HTR-8/SVneo (cell line): ENCODE data around the gene SLAMF9.

Experiments used
- DNase-seq: peaks from one replicate; pipeline ENCODE4 v3.0.0; 2011; ENCODE audit warnings: low spot score, mixed read lengths; ENCODE audit not compliant: insufficient read length
- FAIRE-seq: peaks from 2 replicates; lab custom pipeline; 2011; peaks lifted over from hg19 to GRCh38; lab: Jason Lieb, UNC

SLAMF9 gene

DNA sequence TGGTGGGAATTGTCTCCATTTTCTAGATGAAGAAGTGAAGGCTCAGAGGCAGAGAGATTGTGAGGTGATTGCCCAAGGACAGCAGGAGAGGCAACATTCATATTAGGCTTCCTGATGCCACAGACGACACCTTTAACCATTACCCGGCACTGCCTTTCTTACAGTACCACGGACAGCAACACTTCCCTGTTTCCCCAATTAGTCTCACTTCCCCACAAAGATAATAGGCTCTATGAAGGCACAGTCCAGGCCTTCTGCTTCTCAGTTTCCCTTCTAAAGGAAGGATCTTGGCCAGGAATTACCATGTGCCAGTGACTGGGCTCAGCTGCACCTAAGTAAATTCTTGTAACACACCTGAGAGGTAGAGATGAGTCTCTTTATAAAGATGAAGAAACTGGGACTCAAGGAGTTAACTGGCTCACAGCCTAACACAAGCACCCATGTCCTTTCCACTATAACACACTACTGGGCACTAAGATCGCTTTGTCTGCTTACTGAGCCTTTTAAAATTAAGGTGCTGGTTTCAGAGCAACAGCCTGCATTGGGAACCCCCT, 18.2 kb downstream of the SLAMF9 start:
- DNase-seq (no peak), FAIRE-seq (no peak)

DNA sequence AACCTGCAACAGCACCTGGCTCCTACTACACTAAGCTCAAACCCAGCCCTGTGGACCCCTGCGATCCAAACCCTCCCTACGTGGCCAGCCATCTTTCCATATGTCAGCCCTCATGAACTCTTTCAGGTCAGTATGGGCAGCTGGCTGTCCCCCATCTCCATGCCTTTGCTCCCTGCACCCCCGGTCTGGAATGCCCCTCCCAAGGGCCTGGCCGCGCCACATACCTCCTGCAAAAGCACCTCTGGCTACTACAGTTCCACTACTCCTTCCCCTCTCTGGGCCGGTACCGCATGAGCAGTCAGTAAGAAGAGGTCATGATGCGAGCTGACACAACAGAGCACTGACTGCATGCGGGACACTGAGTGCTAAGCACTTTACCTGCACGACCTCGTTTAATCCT, 18.7 kb downstream of the SLAMF9 start:
- DNase-seq (no peak), FAIRE-seq (no peak)

DNA sequence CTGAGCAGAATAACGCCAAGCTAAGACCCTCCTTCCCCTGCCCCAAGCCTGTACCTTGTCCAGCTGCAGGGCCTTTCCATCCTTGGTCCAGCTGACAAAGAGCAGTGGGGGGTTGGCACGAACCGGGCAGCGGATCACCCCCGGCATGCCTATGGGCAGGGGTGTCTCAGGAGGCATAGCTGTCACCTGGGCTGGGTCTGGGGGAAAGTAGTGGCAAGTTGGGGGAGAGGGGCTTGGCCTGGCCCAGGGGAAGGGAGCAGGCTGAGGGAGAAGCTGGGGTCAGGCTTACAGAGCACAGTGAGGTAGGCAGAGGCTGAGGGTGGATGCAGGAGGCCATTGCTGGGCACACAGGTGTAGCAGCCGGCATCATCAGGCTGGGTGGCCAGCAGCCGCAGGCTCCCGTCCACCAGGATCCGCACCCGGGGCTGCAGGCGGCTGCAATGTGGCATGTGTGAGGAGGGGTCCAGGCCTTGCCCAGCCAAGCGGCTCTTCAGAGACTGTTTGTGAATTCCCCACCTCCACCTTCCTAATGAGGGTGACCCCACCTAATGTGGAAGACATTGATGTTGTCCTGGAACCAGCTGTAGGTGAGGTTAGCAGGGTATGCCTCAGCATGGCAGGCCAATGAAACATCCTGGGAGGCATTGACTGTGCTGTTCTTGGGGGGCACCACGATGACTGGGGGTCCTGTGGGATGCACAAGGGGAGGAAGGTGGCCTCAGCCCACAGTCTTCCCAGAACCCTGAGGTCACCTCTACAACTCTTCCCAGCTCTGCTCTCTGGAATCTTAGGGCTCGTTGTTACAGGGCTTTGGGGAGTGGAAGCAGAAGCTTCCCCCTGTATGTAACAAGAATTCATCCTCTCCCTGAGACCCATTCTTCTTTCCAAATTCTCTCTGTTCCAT, 19.6 kb downstream of the SLAMF9 start:
- no peak for FAIRE-seq
- no peak for DNase-seq

DNA sequence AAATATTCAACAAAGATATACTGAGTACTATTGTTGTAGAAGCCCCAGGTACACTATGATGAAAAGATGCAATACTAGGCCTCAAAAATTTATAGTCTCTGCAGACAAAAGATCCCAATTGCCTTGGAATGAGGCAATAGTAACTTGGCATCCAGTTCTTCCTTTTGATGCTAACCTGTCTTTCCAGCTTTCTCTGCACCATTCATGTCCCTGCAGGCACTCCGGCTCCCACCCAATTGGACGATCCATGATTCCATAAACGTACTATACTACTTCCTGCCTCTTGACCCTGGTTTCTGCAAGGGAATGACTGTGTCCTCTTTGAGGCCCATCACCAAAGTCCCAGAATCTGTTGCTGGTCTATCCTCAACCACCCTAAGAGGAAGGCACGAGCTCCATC, 20.7 kb downstream of the SLAMF9 start:
- no peak for DNase-seq
- FAIRE-seq, result no peak

- no peak for DNase-seq
- no peak for FAIRE-seq
These were observed 21.4 kb downstream of the SLAMF9 start for GRCh38 chr1:159932296-159933285.

GRCh38 chr1:159931795-159932173, 22.3 kb downstream of the SLAMF9 start:
- no peak for DNase-seq
- FAIRE-seq, result no peak

DNA sequence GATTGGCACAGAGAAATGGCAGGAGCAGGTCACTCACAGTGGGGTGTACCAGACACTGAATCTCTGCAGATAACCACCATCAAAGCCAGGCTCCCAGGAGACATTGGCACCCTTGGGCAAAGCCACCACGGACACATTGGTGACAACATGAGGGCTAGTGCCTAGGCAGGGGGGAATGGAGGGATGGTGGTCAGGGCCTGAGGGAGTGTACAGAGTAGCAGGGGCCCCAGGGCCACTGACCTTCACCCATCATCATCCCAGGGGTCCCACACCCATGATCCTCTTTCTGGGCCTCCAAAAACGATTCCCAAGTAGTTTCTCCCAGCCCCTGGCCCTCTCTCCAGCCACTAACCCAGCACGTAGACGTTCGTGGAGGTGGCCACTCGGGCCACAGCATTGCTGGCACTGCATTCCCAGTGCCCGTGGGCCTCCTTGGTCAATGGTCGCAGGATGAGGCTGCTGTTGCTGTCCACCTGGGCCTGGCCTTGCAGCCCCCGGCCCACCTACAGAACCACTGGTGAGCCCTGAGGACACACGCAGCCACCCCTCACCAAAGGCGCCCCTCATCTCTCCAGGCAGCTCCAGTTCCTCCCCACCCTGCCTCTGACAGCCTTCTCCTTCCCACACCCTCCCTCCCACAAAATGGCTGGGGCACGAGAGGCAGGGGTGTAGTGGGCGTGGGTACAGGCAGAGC, 22.8 kb downstream of the SLAMF9 start:
- FAIRE-seq (no peak), DNase-seq (no peak)

DNA sequence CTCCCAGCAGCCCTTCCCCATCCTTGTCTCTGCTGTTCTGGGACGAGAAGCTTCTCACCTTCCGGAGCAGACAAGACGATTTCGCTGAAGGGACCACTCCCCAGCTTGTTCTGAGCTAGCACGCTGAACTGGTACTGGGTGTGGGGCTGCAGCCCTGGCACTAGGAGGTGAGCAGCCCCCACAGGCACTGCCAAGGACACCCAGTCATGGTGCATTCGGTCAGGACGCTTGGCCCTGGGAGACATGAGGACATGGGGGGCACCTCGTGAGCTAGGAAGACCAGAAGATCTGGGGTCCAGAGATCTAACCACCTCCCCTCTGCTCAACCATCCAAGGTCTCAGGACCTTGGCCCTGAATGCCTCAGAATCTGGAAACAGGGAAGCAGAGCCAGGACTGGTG, 23.4 kb downstream of the SLAMF9 start:
- FAIRE-seq (no peak), DNase-seq (no peak)

DNA sequence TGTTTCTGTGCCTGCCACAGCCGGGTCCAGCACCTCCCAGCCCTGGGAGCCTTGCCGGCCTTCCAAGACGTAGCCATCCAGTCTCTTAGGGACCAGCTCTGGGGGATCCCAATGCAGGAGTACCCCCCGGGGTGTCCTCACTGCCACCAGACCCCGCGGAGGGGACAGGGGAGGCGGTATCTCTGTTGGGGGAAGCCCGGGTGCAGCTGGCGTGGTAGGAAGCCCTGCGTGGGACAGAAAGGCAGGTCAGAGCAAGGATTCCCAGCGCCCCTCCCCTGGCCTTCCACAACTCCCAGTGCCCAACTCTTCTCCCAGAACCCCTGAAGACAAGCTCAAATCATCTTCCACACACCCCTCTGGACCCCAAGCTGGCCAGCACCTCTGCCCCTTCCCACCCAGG, 23.8 kb downstream of the SLAMF9 start:
- DNase-seq, result no peak
- FAIRE-seq, result no peak

DNA sequence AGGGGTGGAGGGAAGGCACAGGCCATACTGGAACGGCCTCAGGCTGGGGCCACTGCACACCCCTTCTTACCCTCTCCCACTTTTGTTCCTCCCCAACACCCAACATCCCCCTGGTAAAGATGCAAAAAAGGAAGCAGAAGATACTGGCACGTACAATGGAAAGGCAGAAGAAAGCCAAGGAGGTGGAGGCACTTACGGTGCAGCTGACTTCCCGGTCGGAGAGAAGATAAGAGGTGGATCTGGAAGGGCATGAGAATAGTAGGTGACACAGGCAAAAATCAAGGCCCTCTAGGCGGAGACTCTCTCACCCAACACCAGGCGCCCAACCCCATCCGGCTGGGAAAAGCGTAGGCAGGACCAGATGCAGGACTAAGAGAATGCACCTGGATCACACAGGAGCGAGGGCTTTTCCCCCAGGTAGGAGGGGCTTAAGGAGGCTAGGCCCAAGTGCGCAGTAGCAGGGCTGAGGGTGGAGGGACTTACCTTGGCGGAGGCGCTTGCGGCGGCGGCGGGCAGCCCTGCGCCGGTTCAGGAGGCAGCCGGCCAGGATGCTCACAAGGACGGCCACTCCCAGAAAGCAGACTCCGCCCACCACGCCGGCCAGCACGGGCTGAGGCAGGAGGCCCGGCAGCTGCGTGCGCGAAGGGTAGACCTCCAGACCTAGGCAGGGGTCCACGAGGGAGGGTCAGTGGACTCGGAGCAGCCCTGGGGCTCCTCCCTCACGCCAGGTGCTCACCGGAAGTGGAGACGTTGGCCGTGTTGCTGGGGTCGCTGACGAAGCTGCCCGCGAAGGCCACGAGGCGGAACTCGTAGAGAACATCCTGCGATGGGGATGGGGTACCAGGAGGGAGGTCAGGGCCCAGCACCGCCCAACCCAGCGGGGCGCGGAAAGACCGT, 24.6 kb downstream of the SLAMF9 start:
- no peak for DNase-seq

GRCh38 chr1:159928491-159929050, 25.5 kb downstream of the SLAMF9 start:
- no peak for FAIRE-seq
- no peak for DNase-seq

More for the DNA sequence above, 24.6 kb downstream of the SLAMF9 start:
- no peak for FAIRE-seq

DNA sequence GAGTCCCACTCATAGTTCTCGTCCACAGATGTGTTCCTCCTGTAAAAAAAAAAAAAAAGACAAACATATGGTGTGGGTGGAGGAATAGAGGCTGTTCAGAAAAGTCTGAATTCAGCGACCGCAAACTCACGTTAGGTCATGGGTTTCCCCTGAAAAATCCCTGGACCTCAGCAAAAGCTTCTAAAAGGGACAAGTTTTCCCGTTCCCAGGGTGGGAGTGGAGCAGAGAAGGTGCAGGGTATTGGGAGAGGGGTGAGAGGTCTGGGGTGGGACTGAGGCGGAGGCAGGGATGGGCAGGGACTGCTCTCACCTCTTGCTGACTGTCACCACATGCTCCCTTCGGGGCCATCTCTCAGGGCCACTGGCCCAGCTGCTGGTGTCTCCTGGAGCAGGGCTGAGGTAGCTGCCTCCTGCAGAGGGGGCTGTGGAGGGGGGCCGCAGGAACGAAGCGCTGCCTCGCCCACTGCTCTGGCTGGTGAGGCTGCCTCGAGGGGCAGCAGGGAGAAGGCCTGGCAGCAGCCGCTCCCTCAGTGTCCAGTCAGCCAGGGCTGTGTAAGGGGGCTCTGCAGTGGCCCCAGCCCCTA, 26.1 kb downstream of the SLAMF9 start:
- DNase-seq (no peak), FAIRE-seq (no peak)

- FAIRE-seq (no peak), DNase-seq (no peak)
These were observed 26.7 kb downstream of the SLAMF9 start for GRCh38 chr1:159927211-159927848.

DNA sequence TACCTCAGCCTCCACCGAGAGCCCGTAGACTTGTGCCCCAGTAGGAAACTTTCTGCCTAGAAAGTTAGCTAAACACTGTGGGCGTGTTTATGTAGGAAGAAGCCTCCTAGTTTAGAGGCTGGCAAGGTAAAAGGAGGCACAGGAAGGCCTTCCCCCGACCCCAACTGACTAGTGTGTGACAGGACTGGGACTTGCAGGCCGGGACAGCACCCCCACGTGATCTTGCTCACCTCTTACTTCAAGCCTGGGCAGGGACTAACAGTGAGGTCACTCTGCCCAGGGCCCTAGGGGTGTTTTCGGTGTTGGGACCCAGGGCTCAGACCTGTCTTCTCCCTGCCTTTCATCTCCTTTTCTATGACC, 28.3 kb downstream of the SLAMF9 start:
- no peak for FAIRE-seq

GRCh38 chr1:159924791-159925718, 29.0 kb downstream of the SLAMF9 start, which contains the start of gene TAGLN2:
Gene TAGLN2, minus strand, starts transcription at chr1:159925507. Its CDS starts 4,998 bp downstream, at chr1:159920509.
- DNase-seq, result peak; percentile 86
- no peak for FAIRE-seq

More for the DNA sequence above, 28.3 kb downstream of the SLAMF9 start:
- DNase-seq, result peak; percentile 43

- FAIRE-seq, result no peak
- peak; percentile 87 for DNase-seq
These were observed 29.8 kb downstream of the SLAMF9 start for GRCh38 chr1:159924025-159924790.
